GM21528 (cell line): ENCODE data around the gene CATSPER4.

ENCODE experiments used
- ATAC-seq: cut with Tn5 transposase; IDR thresholded peaks from one replicate; pipeline ENCODE4 v1.9.1; 2021; ENCODE audit warnings: mild to moderate bottlenecking, moderate library complexity; ENCODE audit not compliant: unreplicated experiment, low FRiP score

Gene CATSPER4

DNA sequence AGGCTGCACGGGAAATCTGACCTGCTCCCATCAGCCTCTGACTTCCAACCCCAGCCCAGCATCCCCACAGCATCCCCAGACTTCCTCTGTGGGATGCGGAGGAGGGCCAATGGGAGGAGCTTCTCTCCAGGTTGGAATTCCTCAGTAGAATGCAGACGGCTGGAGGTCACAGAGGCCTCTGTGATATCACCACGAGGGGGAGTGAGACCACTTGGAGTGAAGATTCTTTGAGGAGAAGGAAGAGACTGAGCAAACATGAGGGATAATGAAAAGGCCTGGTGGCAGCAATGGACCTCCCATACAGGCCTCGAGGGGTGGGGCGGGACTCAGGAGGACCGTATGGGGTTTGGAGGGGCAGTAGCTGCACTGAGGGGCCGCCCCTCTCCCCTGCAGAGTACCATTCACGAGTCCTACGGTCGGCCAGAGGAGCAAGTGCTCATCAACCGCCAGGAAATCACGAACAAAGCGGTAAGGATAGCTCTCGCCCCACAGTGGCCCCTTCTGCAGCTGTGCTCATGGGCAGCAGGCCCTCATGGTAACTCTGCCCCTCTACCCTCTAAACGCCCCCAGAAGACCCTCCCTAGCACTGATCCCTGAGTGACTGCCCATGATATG, at the start of gene CATSPER4:
Gene CATSPER4 (plus strand): TSS at position 230 of the 615 bp plus-strand sequence. CDS start 26 bp downstream, at position 256.
- ATAC-seq: no peak

DNA sequence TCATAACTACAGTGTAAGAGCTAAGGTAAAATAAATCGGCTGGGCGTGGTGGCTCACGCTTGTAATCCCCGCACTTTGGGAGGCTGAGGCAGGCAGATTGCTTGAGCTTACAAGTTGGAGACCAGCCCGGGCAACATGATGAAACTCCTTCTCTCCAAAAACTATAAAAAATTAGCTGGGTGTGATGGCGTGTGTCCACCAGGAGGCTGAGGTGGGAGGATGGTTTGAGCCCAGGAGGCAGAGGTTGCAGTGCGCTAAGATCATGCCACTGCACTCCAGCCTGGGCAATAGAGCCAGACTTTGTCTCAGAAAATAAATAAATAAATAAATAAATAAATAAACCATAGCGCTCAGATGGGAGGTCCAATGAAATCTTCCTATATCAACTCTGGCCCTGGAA, 48.2 kb upstream of the CATSPER4 start:
- no peak for ATAC-seq

DNA sequence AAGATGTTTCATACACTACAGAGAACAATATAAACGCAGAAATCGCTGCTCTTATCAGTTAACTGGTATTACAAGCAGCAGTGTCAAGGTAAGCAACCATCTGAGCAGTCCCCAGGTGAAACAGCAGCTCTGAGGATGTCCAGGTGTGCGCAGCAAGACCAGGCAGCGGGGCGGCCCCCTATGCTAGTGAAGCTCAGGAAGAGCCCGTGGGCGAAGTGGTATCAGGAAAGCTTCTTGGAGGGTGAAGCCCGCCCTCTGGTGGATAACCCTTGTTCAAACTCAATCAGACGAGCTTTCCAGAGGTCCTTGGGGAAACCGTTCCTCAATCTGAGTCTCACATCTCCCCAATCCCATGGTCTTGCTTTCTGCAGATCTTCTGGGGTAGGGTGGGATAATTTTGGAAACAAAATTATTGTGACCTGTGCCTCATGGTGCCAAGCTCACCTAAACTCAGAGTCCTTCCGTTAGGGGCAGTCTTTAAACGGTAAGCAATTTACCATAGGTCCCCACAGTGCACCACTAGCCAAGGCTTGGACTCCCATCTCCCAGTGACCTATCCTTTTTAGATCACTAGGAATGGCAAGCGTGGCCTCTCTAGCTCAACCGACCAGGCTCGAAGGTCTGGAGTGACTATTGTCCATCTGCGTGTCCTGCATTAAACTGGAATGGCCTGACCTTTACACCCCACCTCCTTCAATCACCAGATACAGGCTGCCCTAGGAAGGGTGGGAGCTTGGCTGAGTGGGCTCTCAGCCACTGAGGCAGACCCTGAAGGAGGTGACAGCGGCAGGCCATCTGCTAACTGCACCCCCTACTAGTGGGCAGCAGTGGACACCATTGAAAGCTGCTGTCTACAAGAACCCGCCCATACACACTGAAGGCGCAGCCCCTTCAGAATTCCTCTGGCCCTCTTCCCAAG, 45.1 kb upstream of the CATSPER4 start:
- ATAC-seq: no peak

DNA sequence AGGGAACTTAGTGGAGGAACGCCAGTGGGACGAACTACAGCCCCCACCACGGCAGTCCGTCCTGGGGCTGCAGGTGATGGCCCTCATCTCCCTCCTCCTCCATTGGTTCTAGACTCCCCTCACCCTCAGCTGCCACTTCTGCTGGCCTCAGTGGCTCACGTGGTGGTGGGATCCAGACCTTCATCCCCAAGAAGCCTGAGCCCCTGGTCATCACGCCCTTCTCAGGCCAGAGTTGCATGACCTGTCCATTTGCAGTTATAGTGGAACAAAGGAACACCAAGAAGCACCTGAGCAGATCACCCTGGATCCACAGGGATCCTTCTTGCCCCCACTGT, 44.5 kb upstream of the CATSPER4 start:
- ATAC-seq: no peak

DNA sequence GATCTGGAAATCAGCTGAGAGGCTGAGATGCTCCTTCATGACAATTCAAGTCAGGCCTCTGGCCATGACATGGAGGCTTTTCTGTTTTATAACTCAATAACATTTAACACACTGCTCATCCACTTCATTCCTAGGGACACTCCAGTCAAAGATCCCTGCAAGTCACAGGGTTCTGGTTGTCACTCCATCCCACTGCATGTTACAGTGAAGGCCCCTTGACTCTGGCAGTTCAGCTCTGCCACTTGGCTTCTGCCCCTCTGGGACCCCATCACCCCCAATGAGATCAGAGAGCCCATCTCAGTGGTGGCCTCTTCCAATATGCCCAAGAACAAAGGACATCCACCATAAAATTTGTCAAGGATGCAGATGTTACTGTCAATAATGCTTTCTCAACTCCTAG, 41.5 kb upstream of the CATSPER4 start:
- no peak for ATAC-seq

GRCh38 chr1:26153966-26154532, 36.4 kb upstream of the CATSPER4 start:
- no peak for ATAC-seq

DNA sequence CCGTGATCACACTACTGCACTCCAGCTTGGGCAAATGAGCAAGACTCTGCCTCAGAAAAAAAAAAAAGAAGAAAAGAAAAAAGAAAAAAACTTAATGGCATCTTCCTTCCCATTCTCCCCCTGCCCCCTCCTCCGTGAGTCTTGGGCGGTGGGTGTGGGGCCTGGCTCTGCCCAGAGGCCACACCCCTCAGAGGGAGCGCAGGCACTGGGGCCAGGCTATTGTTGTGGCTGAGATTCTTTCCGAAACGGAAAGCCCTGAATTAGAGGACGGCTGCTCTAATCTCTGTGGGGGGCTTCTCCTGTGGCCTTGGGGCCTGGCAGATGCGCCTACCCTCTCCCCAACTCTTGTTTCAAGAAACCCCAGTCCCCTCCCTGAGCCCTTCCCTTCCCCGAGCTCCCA, 35.7 kb upstream of the CATSPER4 start:
- no peak for ATAC-seq

GRCh38 chr1:26155370-26156284, 34.8 kb upstream of the CATSPER4 start:
- ATAC-seq: no peak

GRCh38 chr1:26156285-26157038, 33.9 kb upstream of the CATSPER4 start:
- no peak for ATAC-seq

GRCh38 chr1:26158271-26158907, 32.0 kb upstream of the CATSPER4 start:
- no peak for ATAC-seq

DNA sequence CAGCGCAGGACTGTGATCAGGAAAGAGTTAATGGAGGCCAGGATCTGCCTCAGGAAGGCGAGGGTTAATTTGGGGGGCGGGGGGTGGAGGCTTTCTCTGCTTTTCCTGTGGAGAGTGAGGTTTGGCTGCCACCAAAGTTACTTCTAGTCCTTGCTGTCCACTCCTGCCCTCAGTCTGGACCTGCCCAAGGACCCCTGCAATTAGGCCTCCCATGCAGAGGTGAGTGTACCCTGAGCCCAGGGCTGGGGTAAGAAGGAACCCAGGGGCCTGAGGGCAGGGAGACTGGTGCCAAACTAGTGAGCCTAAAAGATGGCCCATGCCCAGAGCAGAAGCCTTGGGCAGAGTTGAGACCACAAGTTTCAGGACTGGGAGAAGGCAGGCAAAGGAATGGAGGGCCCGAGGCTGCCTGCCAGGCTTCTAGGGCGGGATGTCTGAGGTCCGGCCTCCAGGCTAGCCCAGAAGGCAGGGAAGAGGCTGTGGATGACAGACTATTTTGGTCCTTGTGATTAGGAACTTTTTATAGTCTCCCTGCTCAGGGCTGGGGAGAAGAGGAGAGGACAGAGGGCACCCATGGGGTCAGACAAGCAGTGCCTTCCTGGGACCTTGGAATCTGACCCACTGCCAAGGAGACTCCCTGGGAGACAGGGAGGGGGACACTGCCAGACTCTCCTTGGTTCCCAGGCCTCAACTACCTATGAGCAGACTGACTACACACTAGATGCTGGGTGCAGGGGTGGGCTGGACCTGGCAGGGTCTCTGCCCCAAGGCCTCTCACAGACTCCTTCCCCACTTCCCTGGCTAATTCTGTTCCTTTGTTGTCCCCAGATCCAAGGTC, 31.3 kb upstream of the CATSPER4 start, which contains the start of gene FAM110D:
Gene FAM110D (plus strand): TSS at position 172 of the 835 bp plus-strand sequence. CDS start 2,213 bp downstream, outside the sequence.
- no peak for ATAC-seq

DNA sequence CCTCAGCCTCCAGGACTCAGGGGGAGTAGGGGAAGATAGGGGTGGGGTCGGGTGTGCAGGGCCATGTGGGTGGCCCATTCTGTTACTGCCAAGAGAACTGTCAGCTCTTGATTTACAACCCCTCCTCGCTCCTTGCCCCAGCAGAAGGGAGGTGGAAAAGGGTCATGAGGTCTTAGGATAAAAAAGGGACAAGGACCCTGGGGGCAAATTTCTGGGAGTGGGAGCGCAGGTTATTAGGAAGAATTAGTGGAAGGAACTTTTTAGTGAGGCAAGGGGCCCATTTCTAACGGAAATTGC, 30.7 kb upstream of the CATSPER4 start:
- no peak for ATAC-seq

GRCh38 chr1:26160527-26161414, 29.6 kb upstream of the CATSPER4 start:
- ATAC-seq: no peak

- no peak for ATAC-seq
These were observed 28.8 kb upstream of the CATSPER4 start for GRCh38 chr1:26161415-26162219.

DNA sequence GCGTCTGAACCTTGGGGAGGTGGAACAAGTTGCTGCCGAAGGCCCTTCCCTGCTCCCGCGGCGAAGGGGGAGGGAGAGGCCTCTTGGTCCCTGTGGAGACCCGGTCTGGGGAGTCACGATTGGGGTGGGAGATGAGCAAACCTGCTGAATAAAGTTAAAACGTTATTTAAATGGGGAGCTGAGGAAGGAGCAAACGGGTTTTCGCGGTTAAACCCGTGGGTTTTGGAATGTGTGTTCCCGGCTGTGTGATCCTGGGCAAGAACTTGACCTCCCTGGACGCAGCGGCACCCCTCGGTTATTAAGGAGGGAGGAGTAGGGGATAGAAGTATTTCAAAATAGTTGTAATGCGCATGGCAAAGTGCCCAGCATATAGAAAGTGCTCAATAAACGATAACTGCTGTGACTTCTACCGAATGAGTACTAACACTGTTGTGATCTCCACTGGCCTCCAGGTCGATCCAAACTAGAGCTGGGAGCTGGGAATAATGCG, 28.1 kb upstream of the CATSPER4 start:
- no peak for ATAC-seq

DNA sequence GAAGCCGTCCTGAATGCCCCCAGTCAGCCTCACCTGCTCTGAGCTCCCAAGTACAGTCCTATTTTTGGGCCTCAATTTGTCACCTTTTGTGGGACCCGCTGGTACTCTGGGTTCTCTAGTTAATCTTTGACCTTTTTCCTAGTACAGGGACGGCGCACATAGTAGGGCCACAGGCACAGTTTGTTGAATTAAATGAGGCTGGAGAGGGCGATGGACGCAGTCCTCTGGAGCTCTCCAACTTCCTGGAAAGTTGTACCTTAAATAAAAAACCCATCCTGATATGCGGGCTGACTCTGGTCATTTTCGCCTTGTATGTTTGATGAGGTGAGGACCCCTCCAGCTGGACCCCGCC, 26.7 kb upstream of the CATSPER4 start:
- no peak for ATAC-seq
